Measurements from ENCODE around the gene ZNF664.

The ZNF664 gene

DNA sequence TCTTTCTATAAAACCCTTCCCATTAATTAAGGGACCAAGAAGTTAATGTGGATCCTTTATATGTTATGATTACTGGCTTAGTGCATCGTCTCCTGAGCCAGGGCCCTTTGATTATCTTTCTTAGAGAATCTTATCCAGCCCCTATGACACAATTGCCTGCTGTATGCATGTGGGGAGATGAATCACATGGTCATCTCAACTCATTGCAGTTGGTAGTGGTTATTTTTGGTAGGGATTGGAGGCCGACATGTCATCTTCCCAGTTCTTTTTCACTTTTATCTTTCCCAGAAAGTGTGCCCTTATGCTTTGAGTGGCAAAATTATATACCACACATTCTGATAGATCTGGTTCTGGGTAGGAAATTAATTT, 26.0 kb downstream of the ZNF664 start:
- TF ChIP-seq GATA1 (IDR thresholded peaks at IDR 0.05; ENCODE audit: low read depth, low read length) (no peak), POLR2A (IDR thresholded peaks at IDR 0.05; ENCODE audit: low read length) (no peak)
- peak; percentile 48 to 53 for DNase-seq

GRCh38 chr12:124000111-124000510, 27.1 kb downstream of the ZNF664 start:
- DNase-seq, result no peak
- TF ChIP-seq GATA1 (IDR thresholded peaks at IDR 0.05; ENCODE audit: low read depth, low read length) (no peak), POLR2A (IDR thresholded peaks at IDR 0.05; ENCODE audit: low read length) (no peak)

DNA sequence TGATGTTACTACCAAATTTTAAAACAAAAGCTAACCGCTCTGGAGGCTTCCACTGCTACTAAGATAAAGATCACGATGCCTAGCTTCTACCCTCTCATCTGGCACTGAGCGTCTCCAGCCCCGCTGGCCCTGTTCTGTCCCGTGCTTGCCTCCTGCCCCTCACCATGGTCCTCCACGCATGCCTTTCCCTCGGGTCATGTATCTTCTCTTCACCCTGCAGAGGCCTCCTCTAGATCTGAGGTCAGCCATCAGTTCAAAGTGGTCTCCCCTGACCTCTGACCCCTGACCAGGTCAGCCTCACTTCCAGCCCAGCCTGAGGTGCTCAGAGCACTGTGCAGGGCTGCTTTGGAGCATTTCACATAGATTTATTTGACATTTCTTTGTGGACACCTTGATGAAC, 28.3 kb downstream of the ZNF664 start:
- no peak for DNase-seq
- TF ChIP-seq POLR2A (IDR thresholded peaks at IDR 0.05; ENCODE audit: low read length) (no peak), GATA1 (IDR thresholded peaks at IDR 0.05; ENCODE audit: low read depth, low read length) (no peak)

GRCh38 chr12:124002021-124002644, 29.1 kb downstream of the ZNF664 start:
- no peak for DNase-seq
- TF ChIP-seq POLR2A (IDR thresholded peaks at IDR 0.05; ENCODE audit: low read length) (no peak), GATA1 (IDR thresholded peaks at IDR 0.05; ENCODE audit: low read depth, low read length) (no peak)

DNA sequence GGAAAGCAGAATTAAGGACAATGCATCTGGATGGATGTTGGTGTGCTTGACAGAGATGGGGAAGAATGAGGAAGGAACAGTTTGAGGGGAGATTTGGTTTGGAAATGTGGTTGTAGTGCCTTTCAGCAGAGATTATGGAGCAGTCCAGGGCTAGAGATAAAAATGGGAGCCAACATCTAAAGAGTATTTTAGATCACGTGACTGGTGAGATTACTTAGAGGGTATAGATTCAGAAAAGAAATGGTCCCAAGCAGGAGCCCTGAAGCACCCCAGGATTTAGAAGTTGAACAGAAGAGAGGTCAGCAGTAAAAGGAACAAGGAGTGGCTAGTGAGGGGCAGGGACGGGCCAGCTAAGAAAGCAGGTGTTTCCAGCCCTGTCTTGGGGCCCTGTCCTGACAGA, 29.6 kb downstream of the ZNF664 start:
- TF ChIP-seq GATA1 (IDR thresholded peaks at IDR 0.05; ENCODE audit: low read depth, low read length), result no peak
- no peak for TF ChIP-seq POLR2A (IDR thresholded peaks at IDR 0.05; ENCODE audit: low read length)
- DNase-seq, result no peak

- no peak for DNase-seq
- no peak for TF ChIP-seq POLR2A (IDR thresholded peaks at IDR 0.05; ENCODE audit: low read length)
- no peak for TF ChIP-seq GATA1 (IDR thresholded peaks at IDR 0.05; ENCODE audit: low read depth, low read length)
Observed at GRCh38 chr12:124004233-124004875, 31.3 kb downstream of the ZNF664 start.

DNA sequence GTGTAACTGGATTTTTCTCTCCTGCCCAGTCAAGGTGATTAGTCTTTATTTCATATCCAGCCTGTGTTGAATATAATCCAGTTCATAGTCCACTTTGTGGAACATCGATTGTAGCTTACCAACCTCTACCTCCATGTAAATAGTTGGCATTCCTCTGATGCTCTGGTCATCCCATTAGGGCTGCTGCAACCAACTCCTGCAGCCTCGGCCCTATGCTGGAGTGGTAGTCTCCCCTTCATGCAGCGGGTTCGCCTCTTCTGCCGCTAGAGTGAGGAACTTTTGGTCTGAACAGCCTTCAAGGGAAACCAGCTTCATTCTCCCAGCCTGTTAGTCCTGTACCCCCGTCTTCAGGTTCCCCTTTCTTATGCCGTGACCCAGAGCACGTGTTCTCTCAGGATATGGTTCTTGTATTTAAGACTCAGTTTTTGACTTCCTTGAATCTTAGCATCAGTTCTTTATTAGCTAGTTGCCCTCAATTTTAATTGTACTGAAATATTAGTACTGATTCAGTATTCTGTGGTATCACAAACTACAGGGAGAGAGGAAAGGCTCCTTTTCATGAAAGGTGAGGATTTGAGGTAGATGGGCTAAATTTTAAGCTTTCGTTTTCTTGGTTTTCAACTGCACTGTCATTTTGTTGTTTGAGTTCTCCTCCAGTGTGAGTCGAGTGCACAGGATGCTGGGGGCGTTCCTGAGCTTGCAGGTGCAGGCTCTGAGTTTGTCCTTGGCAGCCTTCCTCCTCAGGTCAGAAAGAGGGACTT, 33.2 kb downstream of the ZNF664 start:
- TF ChIP-seq POLR2A (IDR thresholded peaks at IDR 0.05; ENCODE audit: low read length), result no peak
- no peak for TF ChIP-seq GATA1 (IDR thresholded peaks at IDR 0.05; ENCODE audit: low read depth, low read length)
- no peak for DNase-seq

DNA sequence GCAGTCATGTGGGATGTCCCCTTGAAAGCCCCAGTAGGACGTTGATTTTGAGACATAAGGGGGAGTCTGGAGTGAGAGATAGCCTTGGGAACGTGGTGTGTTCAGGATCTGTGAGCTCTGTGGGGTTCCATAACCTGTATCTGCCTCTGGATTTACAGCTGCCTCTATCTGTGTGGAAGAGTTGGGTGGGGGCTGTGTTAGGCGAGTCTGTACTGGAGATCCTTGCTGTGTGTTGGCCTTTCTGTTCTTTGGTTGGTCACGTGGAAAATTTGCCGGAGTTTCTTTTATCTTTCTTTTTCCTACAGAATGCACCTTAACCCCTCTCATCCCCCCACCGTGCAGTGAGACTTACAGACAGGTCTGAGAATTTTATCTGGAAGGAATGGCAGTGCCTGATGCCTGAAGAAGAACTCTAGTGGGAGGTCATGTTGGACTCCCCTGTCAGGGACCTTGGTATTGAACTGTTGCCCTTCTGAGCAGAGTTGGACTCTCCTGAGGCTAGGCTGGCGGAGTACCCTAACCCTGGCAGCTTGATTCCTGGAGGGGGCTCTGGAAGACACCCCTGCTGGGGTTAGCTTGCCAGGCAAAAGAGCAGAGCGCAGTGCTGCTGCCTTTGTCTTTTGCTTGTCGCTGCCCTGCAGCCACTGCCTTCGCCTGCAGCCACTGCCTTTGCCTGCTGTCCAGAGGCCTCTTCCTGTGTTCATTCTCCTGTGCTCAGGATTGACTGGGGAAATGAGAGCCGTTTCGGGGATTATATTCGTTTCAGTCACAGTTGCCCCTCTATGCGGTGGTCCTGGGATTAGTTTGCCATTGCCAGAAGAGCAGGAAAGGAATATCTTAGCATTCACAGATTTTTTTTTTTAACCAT, 34.1 kb downstream of the ZNF664 start:
- TF ChIP-seq GATA1 (IDR thresholded peaks at IDR 0.05; ENCODE audit: low read depth, low read length) (no peak), POLR2A (IDR thresholded peaks at IDR 0.05; ENCODE audit: low read length) (no peak)
- no peak for DNase-seq

GRCh38 chr12:124007826-124008570, 35.0 kb downstream of the ZNF664 start:
- no peak for TF ChIP-seq GATA1 (IDR thresholded peaks at IDR 0.05; ENCODE audit: low read depth, low read length)
- no peak for TF ChIP-seq POLR2A (IDR thresholded peaks at IDR 0.05; ENCODE audit: low read length)

DNA sequence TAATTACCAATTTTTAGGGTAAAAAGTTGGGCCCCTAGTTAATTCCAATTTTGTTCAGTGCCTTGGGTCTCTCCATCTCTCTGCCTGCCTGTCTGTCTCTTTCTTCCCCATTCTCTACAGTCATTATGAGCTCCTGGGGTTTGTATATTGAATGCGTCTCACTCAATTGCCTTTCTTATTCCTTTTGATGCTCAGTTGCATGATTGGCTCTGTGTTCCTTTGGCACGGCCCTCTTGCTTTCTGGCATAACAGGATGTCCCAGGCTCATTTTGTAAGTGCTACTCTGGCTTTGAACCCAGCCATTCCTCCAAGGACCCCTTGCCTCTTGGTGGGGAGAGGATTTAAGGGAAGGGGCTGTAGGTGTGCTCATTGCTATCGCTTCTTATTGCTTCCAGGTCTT, 35.6 kb downstream of the ZNF664 start:
- no peak for DNase-seq
- no peak for TF ChIP-seq POLR2A (IDR thresholded peaks at IDR 0.05; ENCODE audit: low read length)
- TF ChIP-seq GATA1 (IDR thresholded peaks at IDR 0.05; ENCODE audit: low read depth, low read length), result no peak

More at GRCh38 chr12:124007826-124008570, 35.0 kb downstream of the ZNF664 start:
- DNase-seq, result no peak

- no peak for DNase-seq
- TF ChIP-seq POLR2A (IDR thresholded peaks at IDR 0.05; ENCODE audit: low read length), result no peak
- no peak for TF ChIP-seq GATA1 (IDR thresholded peaks at IDR 0.05; ENCODE audit: low read depth, low read length)
Observed at GRCh38 chr12:124009781-124010180, 36.8 kb downstream of the ZNF664 start.

GRCh38 chr12:124010687-124011086, 37.7 kb downstream of the ZNF664 start:
- TF ChIP-seq GATA1 (IDR thresholded peaks at IDR 0.05; ENCODE audit: low read depth, low read length), result no peak
- no peak for TF ChIP-seq POLR2A (IDR thresholded peaks at IDR 0.05; ENCODE audit: low read length)
- DNase-seq, result no peak

All from erythroblast (primary cell).